ENCODE data around the gene DNAJB12. TPM values are rescaled to one million over a fixed set of nuclear protein-coding genes. Genes with fewer than 3 reads are reported as not detected.

The DNAJB12 gene
- total and polyA plus RNA-seq, 8 donors = 2.3 to 43.2 (median 18.2) TPM

GRCh38 chr10:72311667-72312066 is 43.1 kb downstream of the DNAJB12 start:
- DNase-seq = no peak
- Histone ChIP-seq H3K27me3 (no peaks in the 10 kb centered on the region), H3K4me1 (peaks cover 48 to 59% (median 50%) of the 10 kb centered on the region in 4 donors), H3K9me3 (no peaks in the 10 kb centered on the region), H3K27ac (no peak overlapping the region), H3K4me3 (no peak overlapping the region), H3K36me3 (no peaks in the 10 kb centered on the region)
- TF ChIP-seq POLR2AphosphoS5 (IDR thresholded peaks at IDR 0.05) = no peak
- no peak for TF ChIP-seq CTCF (IDR thresholded peaks at IDR 0.05)
- no peak for TF ChIP-seq POLR2A (IDR thresholded peaks at IDR 0.05)
- TF ChIP-seq EP300 (IDR thresholded peaks at IDR 0.05) = no peak
- WGBS, 5 donors = 74 to 90% (median 82%) methylated on average over 7 of the region's 7 CpGs
- intact Hi-C loops (cut with DNase I; ENCODE audit: low total_unique reads) = no loop called here

- Histone ChIP-seq H3K4me1 (peaks cover 38 to 48% (median 39%) of the 10 kb centered on the region in 4 donors), H3K4me3 (no peak overlapping the region), H3K36me3 (no peaks in the 10 kb centered on the region), H3K27ac (peak overlapping the region in 1 of 5 donors; percentile 71), H3K9me3 (no peaks in the 10 kb centered on the region), H3K27me3 (no peaks in the 10 kb centered on the region)
- DNase-seq = peak in 1 of 2 donors; percentile 38
- WGBS, 5 donors = 78 to 93% (median 92%) methylated on average over 4 of the region's 4 CpGs
- intact Hi-C loops (cut with DNase I; ENCODE audit: low total_unique reads) = no loop called here
- TF ChIP-seq POLR2AphosphoS5 (IDR thresholded peaks at IDR 0.05) (no peak), CTCF (IDR thresholded peaks at IDR 0.05) (no peak), POLR2A (IDR thresholded peaks at IDR 0.05) (no peak), EP300 (IDR thresholded peaks at IDR 0.05) (no peak)
These were observed 44.1 kb downstream of the DNAJB12 start for GRCh38 chr10:72310636-72311035.

- Histone ChIP-seq H3K27me3 (no peaks in the 10 kb centered on the region), H3K36me3 (no peaks in the 10 kb centered on the region), H3K4me1 (peaks cover 34 to 44% (median 35%) of the 10 kb centered on the region in 4 donors), H3K27ac (peak overlapping the region in 3 of 5 donors; percentile 71 to 78 (median 73)), H3K9me3 (no peaks in the 10 kb centered on the region), H3K4me3 (no peak overlapping the region)
- TF ChIP-seq POLR2AphosphoS5 (IDR thresholded peaks at IDR 0.05) (no peak), CTCF (IDR thresholded peaks at IDR 0.05) (no peak)
- WGBS, 5 donors = 61 to 75% (median 66%) methylated on average over 11 of the region's 11 CpGs
- no peak for DNase-seq
- intact Hi-C loops (cut with DNase I; ENCODE audit: low total_unique reads) = no loop called here
These were observed 44.5 kb downstream of the DNAJB12 start for GRCh38 chr10:72310241-72310633.

GRCh38 chr10:72309290-72310240 is 45.2 kb downstream of the DNAJB12 start:
- Histone ChIP-seq H3K27me3 (no peaks in the 10 kb centered on the region), H3K27ac (peak overlapping the region; percentile 28 to 78 (median 71)), H3K9me3 (no peaks in the 10 kb centered on the region), H3K36me3 (no peaks in the 10 kb centered on the region), H3K4me1 (peaks cover 27 to 38% (median 29%) of the 10 kb centered on the region in 4 donors), H3K4me3 (no peak overlapping the region)
- WGBS, 5 donors = 51 to 68% (median 53%) methylated on average over 21 of the region's 21 CpGs
- intact Hi-C loops (cut with DNase I; ENCODE audit: low total_unique reads) = no loop called here
- DNase-seq = peak; percentile 51 to 73
- no peak for TF ChIP-seq EP300 (IDR thresholded peaks at IDR 0.05)
- TF ChIP-seq POLR2AphosphoS5 (IDR thresholded peaks at IDR 0.05) = peak in 1 of 3 donors; percentile 6
